K562 (cell line): Measurements from ENCODE around the gene TGM5. TPM values are rescaled to one million over a fixed set of nuclear protein-coding genes. Genes with fewer than 3 reads are reported as not detected.

ENCODE experiments used
- ATAC-seq: fragments of 200-7000 bp; cut with Tn5 transposase; 3 replicates; pipeline ENCODE4 v1.9.1; 2020; ENCODE audit warnings: moderate library complexity
- BruUV-seq: library from RNA; stranded (reverse); fragments of 400-500 nt; replicated peaks from 2 replicates; lab custom pipeline; 2021; lab: Mats Ljungman, UMichigan
- CTCF ChIA-PET: fragments of 300-600 bp; formaldehyde crosslinking; extraction: SDS; loops from one replicate; lab custom pipeline; 2021; ENCODE audit warnings: low intra/inter-chr PET ratio; lab: Yijun Ruan, JAX
- POLR2A ChIA-PET: fragments of 300-600, 350-650 bp; sonication (Branson Sonifier 250); formaldehyde crosslinking; extraction: SDS; loops from one replicate; lab custom pipeline; 2021; ENCODE audit warnings: antibody characterized with exemption, inconsistent platforms; lab: Yijun Ruan, JAX
- DNase-seq, 4 experiments: peaks; one replicate each; pipeline versions ENCODE4 v3.0.0 to v3.0.0-alpha.2; 2011 to 2018; ENCODE audit warnings: low spot score in 3 of 4, mixed read lengths in 3 of 4; ENCODE audit errors: extremely low read depth in 1 of 4
- FAIRE-seq: peaks from 2 replicates; lab custom pipeline; 2011; peaks lifted over from hg19 to GRCh38; lab: Jason Lieb, UNC
- H2AFZ ChIP-seq: 2 replicates; pipeline ENCODE4 v1.6.0; 2011; ENCODE audit warnings: low read depth, low read length, control low read depth, inconsistent platforms
- H3K27ac ChIP-seq: fragments of 200-600 bp; 3 replicates; pipeline ENCODE4 v1.8.0; 2011; ENCODE audit warnings: low read depth, mild to moderate bottlenecking, control low read depth, inconsistent platforms, low read length, moderate library complexity, mixed read lengths; ENCODE audit errors: extremely low read depth
- H3K27me3 ChIP-seq, 2 experiments: fragments of 300-600 bp in 1 of 2; 2 replicates in 1 of 2; 3 replicates in 1 of 2; pipeline versions ENCODE4 v1.6.0 to v1.8.0; 2011; ENCODE audit warnings: inconsistent platforms in 2 of 2, low read length in 2 of 2, mild to moderate bottlenecking in 1 of 2, mixed read lengths in 1 of 2, moderate library complexity in 1 of 2; ENCODE audit not compliant: control insufficient read depth in 2 of 2, insufficient read depth in 2 of 2
- H3K36me3 ChIP-seq: fragments of 300-600 bp; 3 replicates; pipeline ENCODE4 v1.8.0; 2011; ENCODE audit warnings: mild to moderate bottlenecking, low read length, inconsistent platforms; ENCODE audit not compliant: control insufficient read depth, insufficient read depth
- H3K4me1 ChIP-seq, 2 experiments: fragments of 200-600 bp in 1 of 2; replicated peaks in 1 of 2; 2 replicates in 1 of 2; 3 replicates in 1 of 2; pipeline versions ENCODE4 v1.5.1 to v1.8.0; 2011; ENCODE audit warnings: inconsistent platforms in 2 of 2, low read length in 2 of 2, mild to moderate bottlenecking in 1 of 2, mixed read lengths in 1 of 2, moderate library complexity in 1 of 2; ENCODE audit not compliant: control insufficient read depth in 2 of 2, insufficient read depth in 2 of 2
- H3K4me2 ChIP-seq: 2 replicates; pipeline ENCODE4 v1.6.1; 2011; ENCODE audit warnings: low read length, control low read depth, inconsistent platforms, mixed read lengths; ENCODE audit not compliant: insufficient read depth
- H3K4me3 ChIP-seq: fragments of 200-600 bp; sonication (generic), shearing (Covaris generic); 2 replicates; pipeline ENCODE4 v1.5.1; 2016; ENCODE audit warnings: control low read depth, inconsistent platforms
- H3K79me2 ChIP-seq: fragments of 200-600 bp; 3 replicates; pipeline ENCODE4 v1.8.0; 2011; ENCODE audit warnings: low read length, inconsistent platforms; ENCODE audit not compliant: control insufficient read depth, insufficient read depth
- H3K9ac ChIP-seq, 2 experiments: 2 replicates each; pipeline versions ENCODE4 v1.6.0 to v1.6.1; 2011; ENCODE audit warnings: low read depth in 2 of 2, low read length in 2 of 2, control low read depth in 1 of 2, inconsistent platforms in 1 of 2, mild to moderate bottlenecking in 1 of 2, mixed read lengths in 1 of 2; ENCODE audit not compliant: insufficient read depth in 1 of 2
- H3K9me1 ChIP-seq: one replicate; pipeline ENCODE4 v1.6.0; 2011; ENCODE audit warnings: inconsistent platforms, mild to moderate bottlenecking, low read length, moderate library complexity; ENCODE audit not compliant: control insufficient read depth, insufficient read depth
- H3K9me3 ChIP-seq: replicated peaks from 2 replicates; pipeline ENCODE4 v1.5.1; 2011; ENCODE audit warnings: low read depth, low read length, inconsistent platforms; ENCODE audit not compliant: control insufficient read depth, insufficient read depth
- H4K20me1 ChIP-seq: replicated peaks from 2 replicates; pipeline ENCODE4 v1.6.1; 2011; ENCODE audit warnings: low read length, inconsistent platforms, mixed read lengths; ENCODE audit not compliant: control insufficient read depth, insufficient read depth
- MIER1 ChIP-seq: fragments of 450-650 bp; IDR thresholded peaks from 2 replicates; pipeline ENCODE4 v1.6.1; 2016; ENCODE audit warnings: antibody characterized with exemption, mild to moderate bottlenecking, low read depth
- POLR2G ChIP-seq: fragments of 200-400 bp; formaldehyde crosslinking; IDR thresholded peaks from 2 replicates; pipeline ENCODE4 v1.6.1; 2017; ENCODE audit warnings: low read depth, mild to moderate bottlenecking, antibody characterized with exemption, low read length, moderate library complexity
- SNIP1 ChIP-seq: fragments of 450-650 bp; IDR thresholded peaks from 2 replicates; pipeline ENCODE4 v1.7.1; 2017; ENCODE audit warnings: low read depth, mild to moderate bottlenecking
- ZNF165 ChIP-seq: fragments of 250-450 bp; sonication (Bioruptor Pico); IDR thresholded peaks from 2 replicates; pipeline ENCODE4 v1.4.0; 2020; ENCODE audit warnings: borderline replicate concordance
- WGBS: fragments of 100-300 bp; shearing (Covaris generic); methylation state at CpG from one replicate; pipeline ENCODE4 v1.1.6; 2016; ENCODE audit warnings: low coverage, mixed read lengths; ENCODE audit not compliant: insufficient coverage; ENCODE audit errors: missing lambda C conversion rate; 5-methylcytosine and 5-hydroxymethylcytosine counted together
- in situ Hi-C: fragments of 300-500 bp; cut with MboI; formaldehyde crosslinking; loops from 4 replicates; pipeline ENCODE4 v1.15.0; 2018; ENCODE audit warnings: inconsistent platforms, mixed read lengths
- intact Hi-C: fragments of 100-400 bp; cut with micrococcal nuclease; formaldehyde crosslinking; loops from 2 replicates; pipeline ENCODE4 v1.14.2; 2022
- polyA plus RNA-seq, 8 experiments: library from polyadenylated mRNA; depleted of rRNA in 4 of 8; stranded (reverse) in 5 of 8; unstranded in 3 of 8; fragments of >200 nt; fragmentation: Nextera tagmentation in 2 of 8; fragmentation: Illumina TruSeq in 1 of 8; extraction: Ambion mirVana in 2 of 8; extraction: Trizol in 1 of 8; gene quantifications; 2 replicates each; pipeline versions ENCODE4 v1.2.1 to v1.2.3, GENCODE V29; 2011 to 2014; ENCODE audit warnings: inconsistent platforms in 1 of 8, missing spikeins in 1 of 8
- total RNA-seq, 7 experiments: library from RNA; depleted of rRNA in 6 of 7; stranded (reverse); fragments of >200 nt in 6 of 7; fragmentation: Illumina TruSeq in 2 of 7; extraction: Trizol in 2 of 7; gene quantifications; 2 replicates each; pipeline versions ENCODE4 v1.2.1 to v1.2.3, GENCODE V29; 2011 to 2021; ENCODE audit warnings: low replicate concordance in 1 of 7

TGM5 gene
- total and polyA plus RNA-seq, 9 of the 15 experiments (the other 6 are each of a cell fraction or from before 2014, with no cell fraction given), result 0.03 to 0.10 (median 0.07) TPM; not detected in 6

DNA sequence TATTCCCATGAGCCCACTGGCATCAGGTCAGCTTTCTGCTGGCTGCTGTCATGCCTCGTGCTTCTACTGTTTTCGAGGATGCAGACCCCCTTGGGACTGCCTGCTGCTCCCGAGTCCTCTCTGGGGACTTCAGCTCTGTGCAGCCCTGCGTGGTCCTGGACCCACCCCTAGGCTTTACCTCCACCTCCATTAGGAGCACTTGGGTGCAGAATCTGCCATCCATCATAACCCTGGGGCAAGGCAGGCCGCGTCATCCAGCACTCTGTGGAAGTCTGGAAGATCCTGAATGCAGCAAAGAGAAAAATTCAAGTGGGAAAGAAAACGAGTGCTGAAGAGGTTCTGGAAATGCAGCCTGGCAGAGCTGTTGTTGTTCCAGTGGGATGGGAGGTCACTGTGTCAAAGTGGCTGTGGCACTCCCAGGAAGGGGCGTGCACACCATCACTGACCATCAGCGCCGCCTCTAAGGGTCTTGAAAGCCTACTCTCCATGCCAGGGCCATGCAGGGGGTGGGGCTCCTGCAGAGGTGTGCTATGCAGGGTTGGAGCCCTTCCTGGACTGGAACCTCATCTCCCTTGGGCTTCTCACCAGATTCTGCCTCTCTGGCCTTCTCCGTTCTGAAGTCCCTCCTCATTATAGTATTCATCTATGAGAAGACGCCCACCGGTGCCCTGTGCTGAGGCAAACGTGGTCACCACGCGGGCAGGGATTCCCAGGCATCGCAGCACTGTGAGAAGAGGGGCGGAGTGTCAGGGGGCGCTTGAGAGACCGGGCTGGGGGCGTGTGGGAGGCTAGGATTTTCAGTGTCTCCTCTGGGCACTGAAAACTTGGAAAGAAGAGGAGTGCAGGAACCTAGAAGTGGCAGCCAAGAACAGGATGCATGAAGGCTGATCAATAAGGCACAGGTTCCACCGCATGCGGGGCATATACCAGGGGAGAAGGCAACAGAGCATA lies 58.4 kb downstream of the TGM5 start:
- peaks cover 0 to 13% of the 10 kb centered on the region in 2 experiments; a peak in 3 of 5 replicates for H3K4me1 ChIP-seq
- no peak for FAIRE-seq
- no TSS peak for BruUV-seq
- TF ChIP-seq ZNF165 (CRISPR knock-in tag) (no peak), SNIP1 (no peak), POLR2G (no peak), MIER1 (no peak)
- TF ChIP-seq, all 486 proteins: peak for 0
- no peaks in the 10 kb centered on the region for H3K79me2 ChIP-seq
- H2AFZ ChIP-seq, result peak overlapping the region; percentile 1; the same call in 1 of the 2 replicates
- no peak overlapping the region for H3K4me3 ChIP-seq
- ATAC-seq (no peak), DNase-seq (no peak)
- H3K9ac ChIP-seq, result no peak overlapping the region
- H3K4me2 ChIP-seq, result no peak overlapping the region
- H3K27me3 ChIP-seq, result peaks cover 0 to 8% of the 10 kb centered on the region in 2 experiments; a peak in 1 of 5 replicates
- ChIA-PET POLR2A (interaction anchor here (0.7 to 1.1 kb wide), 5 partner anchors 8 to 408 kb away, joined by 3 to 4 read pairs (median 3); no protein-coding TSS in a partner anchor), CTCF (interaction anchor here (1.7 kb wide), 1 partner anchor 77 kb away, joined by 12 read pairs; no protein-coding TSS in a partner anchor)
- H3K36me3 ChIP-seq, result no peaks in the 10 kb centered on the region
- H3K27ac ChIP-seq, result no peak overlapping the region
- intact Hi-C loops, result loop anchor here (1.0 to 2.0 kb wide), 3 partner anchors 16 to 77 kb away; no protein-coding TSS in a partner anchor
- no peaks in the 10 kb centered on the region for H3K9me1 ChIP-seq
- WGBS, result 17% methylated on average over 22 of the region's 23 CpGs
- no peaks in the 10 kb centered on the region for H4K20me1 ChIP-seq
- no peaks in the 10 kb centered on the region for H3K9me3 ChIP-seq
- in situ Hi-C loops, result loop anchor here (5.0 kb wide), 1 partner anchor 69 kb away; no protein-coding TSS in a partner anchor
